ENCODE measurements around the gene CSNK1G1.
A peak's percentile ranks its signal among the peaks of the same experiment; 100 is the strongest.
"Not testable (repeated sequence)": the region's sequence is repeated elsewhere in the genome, so short reads cannot be mapped to it uniquely, and the experiment has no call there.

CSNK1G1 gene

DNA sequence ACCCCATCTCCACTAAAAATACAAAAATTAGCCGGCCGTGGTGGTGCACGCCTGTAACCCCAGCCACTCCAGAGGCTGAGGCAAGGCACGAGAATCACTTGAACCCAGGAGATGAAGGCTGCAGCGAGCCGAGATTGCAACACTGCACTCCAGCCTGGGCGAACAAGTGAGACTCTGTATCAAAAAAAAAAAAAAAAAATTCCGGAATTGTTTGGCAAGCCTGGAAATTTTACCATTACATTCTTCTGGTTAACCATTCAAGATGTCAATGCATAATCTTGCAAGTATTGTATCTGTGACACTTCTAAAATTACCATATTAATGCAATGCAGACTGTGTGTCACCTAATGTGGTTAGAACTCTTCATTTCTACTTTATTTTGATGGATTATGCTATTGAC lies 67.0 kb downstream of the CSNK1G1 start:
- FAIRE-seq, result no peak
- no peak for DNase-seq (ENCODE audit: low spot score)

DNA sequence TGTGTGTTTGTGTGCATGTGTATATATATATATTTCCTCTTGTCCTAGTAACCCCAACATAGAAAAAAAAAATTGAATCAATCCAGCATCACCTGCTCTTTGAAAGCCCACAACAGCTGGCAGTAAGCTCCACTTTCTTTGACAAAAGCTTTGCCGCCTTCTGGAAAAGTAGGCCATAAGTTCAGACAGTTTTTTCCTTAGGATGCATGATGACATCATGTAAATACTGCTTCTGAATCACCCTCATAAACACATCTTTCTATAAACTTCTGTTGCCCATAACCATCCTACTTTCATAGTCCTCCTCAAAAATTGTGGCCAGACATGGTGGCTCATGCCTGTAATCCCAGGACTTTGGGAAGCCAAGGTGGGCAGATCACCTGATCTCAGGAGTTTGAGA lies 67.4 kb downstream of the CSNK1G1 start:
- DNase-seq (ENCODE audit: low spot score) (no peak), FAIRE-seq (no peak)

DNA sequence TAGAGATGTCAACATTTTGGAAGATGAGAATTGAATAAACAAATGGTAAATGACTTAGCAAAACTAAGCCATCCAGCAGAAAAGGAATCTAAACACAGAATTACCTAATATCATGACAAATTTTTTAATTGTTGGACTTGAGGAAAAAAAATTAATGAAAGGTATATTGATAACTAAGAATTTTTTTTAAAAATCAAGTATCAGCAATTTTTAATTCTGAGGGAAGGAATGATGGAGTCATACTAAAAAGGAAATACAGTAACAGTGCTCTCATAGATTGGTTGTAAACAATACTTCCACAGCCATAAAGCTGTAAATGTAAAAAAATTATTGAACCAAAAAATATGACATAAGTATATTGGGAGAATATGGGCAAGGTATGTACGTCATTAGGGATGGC lies 68.0 kb downstream of the CSNK1G1 start:
- FAIRE-seq (no peak), DNase-seq (ENCODE audit: low spot score) (no peak)

DNA sequence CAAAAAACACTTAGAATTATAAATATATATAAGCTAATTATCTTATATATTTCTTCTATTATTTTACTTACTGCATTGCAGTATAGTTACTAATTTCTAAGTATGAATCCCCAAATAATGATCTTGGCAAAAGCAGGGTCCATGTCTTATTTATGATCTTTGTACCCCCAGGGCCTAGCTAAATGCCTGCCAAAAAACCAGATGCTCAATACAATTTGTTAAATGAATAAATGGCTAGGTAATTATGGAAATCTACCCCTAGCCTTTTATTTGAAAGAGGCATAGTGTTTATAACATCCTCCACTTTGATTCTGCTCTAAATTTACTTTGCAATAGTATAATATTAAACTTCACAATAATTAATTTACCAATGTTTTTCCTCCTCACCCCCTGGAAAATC lies 69.5 kb downstream of the CSNK1G1 start:
- FAIRE-seq, result no peak
- no peak for DNase-seq (ENCODE audit: low spot score)

DNA sequence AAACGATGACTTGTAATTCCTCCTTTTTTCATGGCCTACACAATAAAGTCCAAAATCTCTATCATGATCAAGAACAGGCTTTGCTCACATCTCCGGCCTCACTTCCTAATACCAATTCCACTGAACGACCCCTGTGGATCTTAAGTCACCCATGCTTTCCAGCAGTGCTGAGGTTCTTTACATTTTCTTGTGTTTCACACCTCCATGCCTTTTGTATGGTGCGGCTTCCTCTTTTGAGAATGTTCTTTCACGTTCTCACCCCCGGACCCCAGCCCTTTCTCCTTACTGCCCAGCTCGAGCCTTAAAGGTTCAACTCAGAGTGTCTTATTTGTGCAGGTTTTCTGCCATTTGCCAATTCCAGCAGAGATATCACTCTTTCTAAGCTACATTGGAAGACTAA lies 70.1 kb downstream of the CSNK1G1 start:
- FAIRE-seq (no peak), DNase-seq (ENCODE audit: low spot score) (no peak)

DNA sequence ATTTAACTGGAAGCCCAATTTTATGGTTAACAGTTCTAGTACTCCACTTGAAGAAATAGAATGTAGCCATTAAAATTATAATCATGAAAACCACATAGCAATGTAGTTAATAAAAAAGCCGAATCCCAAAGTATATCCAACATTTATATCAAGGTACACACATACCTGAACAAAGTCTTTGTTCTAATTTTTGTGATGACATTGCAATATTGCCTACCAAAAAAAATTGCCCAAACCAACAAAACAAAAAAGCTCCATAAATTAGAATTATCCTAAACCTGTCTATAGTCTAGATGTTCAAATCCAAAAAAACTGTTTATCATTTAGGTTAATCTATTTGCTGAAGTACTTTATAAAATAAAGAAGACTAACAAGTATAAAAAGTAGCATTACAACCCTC lies 70.8 kb downstream of the CSNK1G1 start:
- DNase-seq (ENCODE audit: low spot score) (no peak), FAIRE-seq (no peak)

DNA sequence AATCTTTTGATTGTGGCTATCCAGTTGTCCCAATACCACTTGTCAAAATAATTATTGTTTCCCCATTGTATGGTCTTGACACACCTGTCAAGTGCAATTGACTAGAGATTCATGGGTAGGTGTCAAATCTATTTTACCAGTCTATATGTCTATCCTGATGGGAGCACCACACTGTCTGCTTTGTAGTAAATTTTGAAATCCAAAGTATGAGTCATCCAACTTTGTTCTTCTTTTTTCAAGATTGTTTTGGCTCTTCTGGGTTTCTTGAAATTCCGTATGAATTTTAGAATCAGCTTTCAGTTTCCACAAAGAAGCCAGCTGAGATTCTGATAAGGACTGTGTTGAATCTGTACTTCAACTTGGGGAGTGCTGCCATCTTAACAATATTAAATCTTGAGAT lies 71.9 kb downstream of the CSNK1G1 start:
- FAIRE-seq (peak; percentile 73), DNase-seq (ENCODE audit: low spot score) (peak; percentile 11)

DNA sequence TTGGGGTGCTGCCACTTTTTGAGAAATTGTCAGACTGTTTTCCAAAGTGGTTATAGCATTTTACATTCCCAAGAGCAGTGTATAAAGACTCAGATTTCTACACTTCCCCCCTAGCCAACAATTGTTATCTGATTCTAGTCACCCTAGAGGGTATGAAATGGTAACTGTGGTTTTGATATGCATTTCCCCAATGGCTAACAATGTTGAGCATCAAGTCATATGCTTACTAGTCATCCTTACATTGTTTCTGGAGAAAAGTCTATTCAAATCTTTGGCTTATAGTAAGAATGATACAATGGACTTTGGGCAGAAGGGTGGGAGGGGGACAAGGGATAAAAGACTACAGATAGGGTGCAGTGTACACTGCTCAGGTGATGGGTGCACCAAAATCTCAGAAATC lies 73.3 kb downstream of the CSNK1G1 start:
- FAIRE-seq, result no peak

DNA sequence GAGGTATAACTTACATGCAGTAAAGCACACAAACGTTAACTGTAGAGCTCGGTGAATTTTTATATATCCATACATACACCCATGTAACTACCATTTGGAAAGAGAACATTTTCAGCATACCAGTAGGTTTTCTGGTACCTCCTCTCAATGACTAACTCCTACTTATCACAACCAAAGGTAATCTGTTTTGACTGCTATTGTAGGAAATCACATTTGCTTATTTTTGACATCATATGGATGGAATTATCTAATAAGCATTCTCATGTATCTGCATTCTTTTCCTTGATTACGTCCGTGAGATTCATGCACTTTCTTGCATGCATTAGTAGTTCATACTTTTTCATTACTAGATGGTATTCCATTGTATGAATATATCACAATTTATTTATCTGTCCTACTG lies 76.8 kb downstream of the CSNK1G1 start:
- FAIRE-seq (no peak), DNase-seq (ENCODE audit: low spot score) (no peak)

More for the DNA sequence above, 73.3 kb downstream of the CSNK1G1 start:
- no peak for DNase-seq (ENCODE audit: low spot score)

DNA sequence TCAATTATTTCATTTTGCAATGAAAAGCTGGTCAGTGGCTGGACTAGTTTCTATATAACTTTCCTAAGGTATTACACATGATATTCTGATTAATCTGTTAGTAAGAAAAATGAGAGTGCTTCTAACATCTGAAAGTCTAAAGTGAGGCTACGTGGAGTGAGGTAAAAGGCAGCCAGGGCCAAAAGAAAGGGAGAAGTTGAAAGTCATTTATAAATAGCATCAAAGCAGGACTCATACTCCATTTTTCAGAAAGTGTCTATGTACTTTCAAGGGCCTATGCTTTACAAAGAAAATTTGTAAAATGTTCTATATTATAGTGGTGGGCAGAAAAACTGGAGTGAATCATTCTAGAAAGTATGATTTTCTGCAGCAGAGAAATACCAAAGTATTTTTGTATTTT lies 80.0 kb downstream of the CSNK1G1 start:
- FAIRE-seq (no peak), DNase-seq (ENCODE audit: low spot score) (no peak)

DNA sequence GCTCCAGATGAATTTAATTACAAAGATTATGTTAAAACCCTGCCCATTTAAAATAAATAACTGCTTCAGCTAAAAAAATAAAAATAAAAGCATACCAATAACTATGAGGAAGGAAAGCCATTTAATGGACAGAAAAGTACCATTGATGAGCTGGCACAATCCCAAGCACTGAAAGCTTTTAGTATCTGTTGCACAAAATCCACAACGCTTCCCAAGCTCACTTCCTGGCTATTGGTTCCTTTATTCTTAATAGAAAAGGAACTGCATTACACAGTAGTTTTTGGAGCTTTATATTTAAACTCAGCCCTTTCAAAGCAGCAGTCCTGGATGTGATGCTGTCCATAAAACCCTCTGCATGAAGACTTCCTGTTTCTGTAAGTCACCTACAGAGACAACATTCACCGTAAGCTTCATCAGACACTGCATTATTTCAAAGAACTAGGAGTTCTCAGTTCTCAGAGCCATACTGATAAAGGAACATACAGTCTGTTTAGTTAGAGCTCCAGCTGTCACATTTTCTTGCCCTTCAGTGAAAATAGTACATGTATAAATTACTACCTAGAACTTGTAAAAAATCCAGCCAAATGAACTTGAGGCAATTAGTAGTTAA lies 81.5 kb downstream of the CSNK1G1 start:
- FAIRE-seq, result no peak
- no peak for DNase-seq (ENCODE audit: low spot score)

DNA sequence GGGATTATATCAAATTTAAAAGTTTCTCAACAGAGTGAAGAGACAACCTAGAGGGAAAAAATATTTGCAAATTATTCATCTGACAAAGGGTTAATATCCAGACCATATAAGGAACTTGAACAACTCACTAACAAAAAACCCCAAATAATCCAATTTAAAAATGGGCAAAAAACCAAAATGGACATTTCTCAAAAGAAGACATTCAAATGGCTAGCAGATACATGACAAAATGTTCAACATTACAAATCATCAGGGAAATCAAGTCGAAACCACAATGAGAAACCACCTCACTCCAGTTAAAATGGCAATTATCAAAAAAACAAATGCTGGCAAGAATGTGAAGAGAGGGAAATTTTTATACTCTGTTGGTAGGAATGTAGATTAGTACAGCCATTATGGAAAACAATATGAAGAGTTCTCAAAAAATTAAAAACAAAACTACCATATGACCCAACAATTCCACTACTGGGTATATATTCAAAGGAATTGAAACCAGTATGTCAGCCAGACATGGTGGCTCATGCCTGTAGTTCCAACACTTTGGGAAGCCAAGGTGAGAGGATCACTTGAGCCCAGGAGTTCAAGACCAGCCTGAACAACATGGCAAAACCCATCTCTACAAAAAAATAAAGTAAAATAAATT lies 88.5 kb downstream of the CSNK1G1 start:
- DNase-seq (ENCODE audit: low spot score), result no peak
- FAIRE-seq, result no peak

DNA sequence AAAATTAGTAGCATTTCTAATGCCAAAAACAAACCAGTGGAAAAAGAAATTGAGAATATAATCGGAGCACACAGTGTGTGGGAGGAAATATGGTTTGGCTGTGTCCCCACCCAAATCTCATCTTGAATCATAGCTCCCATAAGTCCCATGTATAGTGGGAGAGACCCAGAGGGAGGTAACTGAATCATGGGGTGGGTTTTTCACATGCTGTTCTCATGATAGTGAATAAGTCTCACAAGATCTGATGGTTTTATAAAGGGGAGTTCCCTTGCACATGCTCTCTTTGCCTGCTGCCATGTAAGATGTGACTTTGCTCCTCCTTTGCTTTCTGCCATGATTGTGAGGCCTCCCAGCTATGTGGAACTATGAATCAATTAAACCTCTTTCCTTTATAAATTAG lies 90.8 kb downstream of the CSNK1G1 start:
- not testable (repeated sequence) for FAIRE-seq; DNase-seq (ENCODE audit: low spot score)

DNA sequence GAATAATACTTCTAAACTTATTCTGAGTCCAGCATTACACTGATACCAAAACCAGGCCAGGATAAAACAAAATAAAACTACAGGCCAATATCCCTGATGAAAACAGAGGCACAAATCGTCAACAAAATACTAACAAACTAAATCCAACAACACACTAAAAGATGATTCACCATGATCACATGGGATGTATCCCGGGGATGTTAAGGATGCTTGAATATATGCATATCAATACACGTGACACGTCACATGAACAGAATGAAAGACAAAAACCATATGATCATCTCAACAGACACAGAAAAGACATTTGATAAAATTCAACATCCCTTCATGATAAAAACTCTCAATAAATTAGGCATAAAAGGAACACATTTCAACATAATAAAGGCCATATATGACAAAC lies 91.5 kb downstream of the CSNK1G1 start:
- DNase-seq (ENCODE audit: low spot score), result no peak
- no peak for FAIRE-seq

DNA sequence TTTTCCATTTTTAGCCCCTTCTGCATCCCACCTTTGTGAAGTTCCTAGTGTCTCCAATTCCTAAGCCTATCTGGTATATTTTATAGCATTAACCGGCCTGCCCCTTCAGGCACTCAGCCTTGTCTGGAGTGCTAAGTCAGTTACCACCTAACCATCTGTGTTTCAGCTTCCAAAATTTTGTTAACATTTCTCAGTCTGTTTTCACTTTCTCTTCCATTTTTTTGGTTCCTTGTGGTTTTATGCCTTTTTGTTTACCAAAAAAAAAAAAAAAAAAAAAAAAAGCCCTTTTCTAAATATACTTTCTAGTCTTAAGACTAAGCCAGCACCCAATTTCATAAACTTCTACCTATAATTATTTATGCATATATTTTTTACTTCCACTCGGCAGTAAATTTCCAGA lies 92.4 kb downstream of the CSNK1G1 start:
- DNase-seq (ENCODE audit: low spot score) (no peak), FAIRE-seq (no peak)

DNA sequence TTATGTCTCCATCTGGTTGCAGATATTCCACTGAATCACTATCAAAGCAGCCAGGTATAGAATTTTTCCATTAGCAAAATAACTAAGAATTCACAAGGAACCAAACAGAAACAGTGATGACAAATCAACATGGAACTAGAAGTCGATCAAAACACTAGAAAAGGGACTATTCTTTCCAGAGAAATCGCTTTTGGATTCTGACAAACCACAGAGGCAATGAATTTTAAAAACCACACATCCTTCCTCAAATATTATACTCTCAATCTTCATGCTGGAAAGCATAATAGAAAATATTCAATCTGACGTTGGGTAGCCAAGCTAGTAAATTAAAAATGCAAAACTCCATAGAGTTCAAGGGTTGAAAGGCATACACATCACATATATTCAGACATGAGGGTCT lies 99.9 kb downstream of the CSNK1G1 start:
- FAIRE-seq, result no peak
- DNase-seq (ENCODE audit: low spot score), result no peak

DNA sequence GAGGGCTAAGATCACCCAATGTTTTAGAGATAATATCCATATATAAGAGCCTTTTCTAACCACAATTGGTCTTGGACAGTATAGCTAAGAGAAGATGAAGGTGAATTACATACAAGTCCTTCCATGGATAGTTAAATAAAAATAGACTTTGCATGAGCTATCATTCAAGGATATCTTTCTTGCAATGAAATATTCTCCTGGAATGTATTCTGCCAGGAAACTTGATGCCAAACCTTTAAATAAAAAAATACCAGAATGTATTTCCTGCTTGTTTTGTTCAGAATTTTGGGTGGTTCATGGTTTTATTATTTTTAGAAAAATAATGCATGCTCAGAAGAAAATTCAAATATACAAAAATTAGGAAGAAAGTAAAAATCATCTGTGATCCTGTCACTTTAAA lies 104.3 kb downstream of the CSNK1G1 start:
- DNase-seq (ENCODE audit: low spot score) (no peak), FAIRE-seq (no peak)

DNA sequence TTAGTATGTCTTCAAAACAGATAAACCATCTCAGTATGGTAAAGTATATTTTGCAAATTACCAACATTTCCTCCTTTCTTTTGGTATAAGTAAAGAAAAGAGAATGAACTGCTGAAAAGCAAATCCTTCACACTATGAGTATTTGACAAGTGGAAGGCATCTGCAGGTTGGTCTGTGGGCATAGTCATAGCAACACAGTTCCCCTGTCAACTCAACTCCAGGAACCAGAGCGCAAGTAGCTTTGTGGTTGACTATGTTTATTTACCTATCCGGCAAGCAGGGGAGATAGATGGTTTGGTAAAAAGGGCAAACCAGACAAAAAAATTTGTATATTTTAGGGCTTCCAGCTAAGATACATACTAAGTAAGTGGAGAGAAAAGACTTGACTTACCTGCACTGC lies 104.9 kb downstream of the CSNK1G1 start:
- DNase-seq (ENCODE audit: low spot score) (no peak), FAIRE-seq (no peak)

DNA sequence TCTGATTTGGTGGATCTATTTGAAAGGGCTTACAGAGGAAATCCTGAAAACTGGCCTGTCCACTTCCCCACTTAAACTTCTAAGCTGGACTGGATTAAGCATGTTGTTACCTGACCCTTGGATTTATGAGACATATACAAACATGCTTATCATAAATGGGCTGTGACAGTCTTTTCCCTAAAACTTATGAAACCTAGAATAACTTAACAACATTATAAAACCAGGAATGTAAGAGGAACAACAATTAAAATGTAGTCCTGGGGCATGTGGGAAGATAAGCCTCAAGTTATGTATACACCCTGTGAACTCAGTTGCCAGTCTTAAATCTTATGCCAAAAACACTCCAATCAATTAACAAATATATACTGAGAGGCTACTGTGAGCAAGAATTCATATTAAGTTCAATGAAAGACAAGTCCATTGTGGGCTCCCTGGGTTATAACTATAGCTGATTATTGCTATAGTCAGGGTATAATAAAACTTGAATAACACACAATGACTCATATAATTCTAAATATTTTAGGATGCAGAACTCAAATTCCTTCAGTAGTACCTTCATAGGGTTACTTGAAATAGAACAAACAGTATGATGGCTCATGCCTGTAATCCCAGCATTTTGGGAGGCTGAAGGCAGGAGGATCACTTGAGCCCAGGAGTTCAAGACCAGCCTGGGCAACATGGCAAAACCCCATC lies 105.9 kb downstream of the CSNK1G1 start:
- DNase-seq (ENCODE audit: low spot score) (no peak), FAIRE-seq (no peak)

DNA sequence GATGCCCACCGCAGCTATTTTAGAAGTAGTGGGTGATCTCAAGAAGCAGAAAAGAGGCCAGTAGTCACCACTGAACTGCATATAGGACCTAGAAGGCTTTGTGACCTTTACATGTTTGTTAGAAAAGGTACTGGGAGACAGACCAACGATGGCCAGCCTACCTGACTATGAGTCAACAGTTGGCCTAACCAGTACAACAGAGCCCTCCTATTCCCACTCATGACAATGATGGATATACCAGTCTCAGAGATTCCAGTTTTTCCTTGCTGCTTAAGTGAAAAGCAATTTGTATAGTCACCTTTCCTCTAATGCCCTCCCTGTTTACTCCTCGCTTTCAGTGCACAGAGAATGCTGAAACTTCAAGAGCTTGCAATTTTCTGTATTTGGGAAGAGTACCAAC lies 106.6 kb downstream of the CSNK1G1 start:
- DNase-seq (ENCODE audit: low spot score) (peak; percentile 14), FAIRE-seq (no peak)

DNA sequence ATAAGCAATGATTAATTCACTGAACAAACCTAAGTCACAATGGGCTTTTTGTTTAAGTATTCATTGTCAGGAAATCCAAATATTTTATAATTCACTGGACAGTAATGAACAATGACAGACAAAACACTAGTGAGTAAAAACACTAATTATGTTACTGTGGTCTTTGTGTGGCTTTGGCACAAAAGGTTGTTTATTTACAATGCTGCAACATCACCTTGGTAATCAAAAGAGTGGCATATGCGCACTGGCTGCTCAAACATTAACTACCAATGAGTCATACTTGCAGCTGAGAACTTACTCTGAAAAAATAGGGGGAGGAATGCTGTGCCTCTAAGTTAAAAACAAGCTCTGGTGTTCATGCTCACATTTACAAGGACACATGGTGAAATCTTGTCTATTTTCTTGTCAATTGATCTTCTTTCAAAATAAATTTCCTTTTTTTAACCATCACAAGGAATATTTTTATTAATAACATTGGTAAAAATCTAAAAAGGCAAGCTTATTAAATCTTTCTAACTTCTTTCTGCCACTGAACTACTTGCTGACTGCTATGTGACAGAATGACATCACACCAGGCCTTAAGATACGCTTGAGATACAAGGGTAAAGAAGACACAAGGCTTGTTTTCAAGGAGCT lies 107.9 kb downstream of the CSNK1G1 start:
- FAIRE-seq, result peak; percentile 82
- DNase-seq (ENCODE audit: low spot score), result peak; percentile 91

DNA sequence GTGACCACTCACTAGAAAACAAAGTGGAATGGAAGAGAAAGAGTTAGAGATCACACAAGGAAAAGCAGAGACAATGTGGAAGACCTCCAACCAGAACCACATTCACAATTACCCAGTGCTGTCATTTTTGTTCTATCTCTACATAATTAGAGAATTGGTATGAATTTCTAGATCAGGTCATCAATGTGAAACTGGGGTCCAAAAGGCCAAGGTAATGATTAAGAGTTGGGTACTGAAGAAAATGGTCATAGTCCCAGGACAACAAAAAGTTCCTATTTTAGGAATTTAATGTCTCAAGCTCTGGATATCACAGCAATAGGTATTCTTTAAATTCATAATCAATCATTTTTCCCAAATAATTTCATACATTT lies 108.5 kb downstream of the CSNK1G1 start:
- no peak for DNase-seq (ENCODE audit: low spot score)
- no peak for FAIRE-seq

Data from RCC 7860 (cell line).